Right atrium auricular region (tissue), 2 donors: ENCODE measurements around the gene DDX24. TPM values are rescaled to one million over a fixed set of nuclear protein-coding genes. Genes with fewer than 3 reads are reported as not detected.

ENCODE experiments used
- DNase-seq: peaks from one replicate; pipeline ENCODE4 v3.0.0-alpha.2; 2019; ENCODE audit warnings: low spot score
- H3K27ac ChIP-seq, 2 donors: fragments of 200-600 bp; sonication (generic); 1 replicate in 1 of 2; 2 replicates in 1 of 2; pipeline ENCODE4 v1.5.1; 2016 to 2019
- H3K27me3 ChIP-seq, 2 donors: fragments of 200-600 bp; sonication (generic); one replicate each; pipeline versions ENCODE4 v1.5.1 to v1.6.0; 2017 to 2019
- H3K36me3 ChIP-seq: fragments of 200-600 bp; sonication (generic); one replicate; pipeline ENCODE4 v1.5.1; 2016
- H3K4me1 ChIP-seq, 2 donors: fragments of 200-600 bp; sonication (generic); one replicate each; pipeline versions ENCODE4 v1.5.1 to v1.6.0; 2017 to 2019
- H3K4me3 ChIP-seq, 2 donors: fragments of 200-600 bp; sonication (generic); 1 replicate in 1 of 2; 2 replicates in 1 of 2; pipeline ENCODE4 v1.5.1; 2017 to 2019; ENCODE audit warnings: mild to moderate bottlenecking in 1 of 2, moderate library complexity in 1 of 2
- H3K9me3 ChIP-seq, 2 donors: fragments of 200-600 bp; sonication (generic); one replicate each; pipeline ENCODE4 v1.5.1; 2019
- total RNA-seq, 2 donors: library from RNA; depleted of rRNA; stranded (reverse); fragments of >200 nt; gene quantifications; one replicate each; pipeline ENCODE4 v1.1.0, GENCODE V29; 2016
- TF ChIP-seq, protein P1 (sequence below), 2 donors: fragments of 200-600 bp; sonication (generic); IDR thresholded peaks; one replicate each; pipeline ENCODE4 v1.5.1; 2019; ENCODE audit warnings: antibody characterized with exemption in 2 of 2

Gene DDX24
- total RNA-seq, 2 donors from 2014 or later: 166 to 178 TPM

GRCh38 chr14:94038510-94038909 lies 42.5 kb downstream of the DDX24 start:
- H3K27me3 ChIP-seq: no peaks in the 10 kb centered on the region
- H3K4me1 ChIP-seq: peaks cover 0 to 36% of the 10 kb centered on the region in 2 donors
- no peak for DNase-seq
- H3K36me3 ChIP-seq: no peaks in the 10 kb centered on the region
- H3K27ac ChIP-seq: no peak overlapping the region
- TF ChIP-seq, protein P1, sequence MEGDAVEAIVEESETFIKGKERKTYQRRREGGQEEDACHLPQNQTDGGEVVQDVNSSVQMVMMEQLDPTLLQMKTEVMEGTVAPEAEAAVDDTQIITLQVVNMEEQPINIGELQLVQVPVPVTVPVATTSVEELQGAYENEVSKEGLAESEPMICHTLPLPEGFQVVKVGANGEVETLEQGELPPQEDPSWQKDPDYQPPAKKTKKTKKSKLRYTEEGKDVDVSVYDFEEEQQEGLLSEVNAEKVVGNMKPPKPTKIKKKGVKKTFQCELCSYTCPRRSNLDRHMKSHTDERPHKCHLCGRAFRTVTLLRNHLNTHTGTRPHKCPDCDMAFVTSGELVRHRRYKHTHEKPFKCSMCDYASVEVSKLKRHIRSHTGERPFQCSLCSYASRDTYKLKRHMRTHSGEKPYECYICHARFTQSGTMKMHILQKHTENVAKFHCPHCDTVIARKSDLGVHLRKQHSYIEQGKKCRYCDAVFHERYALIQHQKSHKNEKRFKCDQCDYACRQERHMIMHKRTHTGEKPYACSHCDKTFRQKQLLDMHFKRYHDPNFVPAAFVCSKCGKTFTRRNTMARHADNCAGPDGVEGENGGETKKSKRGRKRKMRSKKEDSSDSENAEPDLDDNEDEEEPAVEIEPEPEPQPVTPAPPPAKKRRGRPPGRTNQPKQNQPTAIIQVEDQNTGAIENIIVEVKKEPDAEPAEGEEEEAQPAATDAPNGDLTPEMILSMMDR (IDR thresholded peaks at IDR 0.05): no peak
- no peaks in the 10 kb centered on the region for H3K9me3 ChIP-seq
- no peak overlapping the region for H3K4me3 ChIP-seq

GRCh38 chr14:94037954-94038353 lies 43.0 kb downstream of the DDX24 start:
- Histone ChIP-seq H3K4me3 (no peak overlapping the region), H3K27me3 (no peaks in the 10 kb centered on the region)
- TF ChIP-seq, protein P1 (IDR thresholded peaks at IDR 0.05): no peak

GRCh38 chr14:94036313-94037167 lies 44.5 kb downstream of the DDX24 start:
- H3K27ac ChIP-seq: no peak overlapping the region

More at GRCh38 chr14:94037954-94038353, 43.0 kb downstream of the DDX24 start:
- no peaks in the 10 kb centered on the region for H3K36me3 ChIP-seq
- no peak for DNase-seq
- peaks cover 0 to 31% of the 10 kb centered on the region in 2 donors for H3K4me1 ChIP-seq
- no peaks in the 10 kb centered on the region for H3K9me3 ChIP-seq
- no peak overlapping the region for H3K27ac ChIP-seq

DNA sequence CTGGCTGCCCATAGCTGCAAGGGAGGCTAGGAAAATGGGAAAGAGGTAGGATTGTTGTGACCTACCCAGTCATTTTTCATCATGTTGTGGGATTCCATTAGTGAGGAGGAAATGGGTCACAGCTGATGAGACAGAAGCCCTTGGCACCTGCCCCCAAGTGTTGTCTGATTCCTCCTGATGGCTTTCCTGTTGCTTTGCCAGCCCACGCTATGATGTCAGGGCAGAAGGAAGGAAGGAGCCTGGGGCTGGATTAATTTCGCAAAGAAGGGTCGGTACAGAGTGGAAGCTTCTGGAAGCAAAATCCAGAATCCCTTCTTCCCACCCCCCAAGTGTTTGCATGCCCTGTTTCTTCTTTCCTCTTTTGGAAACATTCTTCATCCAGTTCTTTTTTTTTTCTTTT lies 46.1 kb downstream of the DDX24 start:
- Histone ChIP-seq H3K4me1 (peaks cover 0 to 14% of the 10 kb centered on the region in 2 donors), H3K4me3 (no peak overlapping the region), H3K9me3 (no peaks in the 10 kb centered on the region), H3K27ac (no peak overlapping the region), H3K27me3 (no peaks in the 10 kb centered on the region), H3K36me3 (no peaks in the 10 kb centered on the region)
- DNase-seq: no peak
- TF ChIP-seq, protein P1 (IDR thresholded peaks at IDR 0.05): no peak

More at GRCh38 chr14:94036313-94037167, 44.5 kb downstream of the DDX24 start:
- Histone ChIP-seq H3K4me1 (peaks cover 0 to 17% of the 10 kb centered on the region in 2 donors), H3K9me3 (no peaks in the 10 kb centered on the region), H3K36me3 (no peaks in the 10 kb centered on the region), H3K4me3 (no peak overlapping the region), H3K27me3 (no peaks in the 10 kb centered on the region)
- TF ChIP-seq, protein P1 (IDR thresholded peaks at IDR 0.05): peak; percentile 69 to 88
- DNase-seq: peak; percentile 81

DNA sequence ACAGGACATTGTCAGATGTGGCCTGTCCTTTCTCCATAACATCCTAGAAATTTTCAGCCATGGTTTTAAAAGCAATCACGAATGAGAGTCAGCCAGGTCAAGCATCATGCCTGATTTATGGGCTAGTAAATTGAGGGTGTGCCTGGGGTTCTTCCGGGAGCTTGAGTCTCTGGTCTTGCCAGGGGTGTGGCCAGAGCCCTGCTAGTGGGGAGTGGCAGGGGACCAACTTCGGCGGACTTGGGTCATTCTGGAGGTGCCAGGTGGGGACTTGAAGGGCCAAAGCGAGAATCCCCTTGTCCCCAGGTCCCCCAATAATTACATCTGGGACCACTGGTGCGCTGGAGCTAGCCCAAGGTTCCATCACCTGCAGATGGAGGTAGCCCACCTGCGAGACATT lies 49.1 kb downstream of the DDX24 start:
- H3K36me3 ChIP-seq: no peaks in the 10 kb centered on the region
- H3K4me3 ChIP-seq: no peak overlapping the region
- H3K9me3 ChIP-seq: no peaks in the 10 kb centered on the region
- no peak for DNase-seq
- no peaks in the 10 kb centered on the region for H3K27me3 ChIP-seq
- peaks cover 0 to 15% of the 10 kb centered on the region in 2 donors for H3K4me1 ChIP-seq
- TF ChIP-seq, protein P1 (IDR thresholded peaks at IDR 0.05): no peak
- no peak overlapping the region for H3K27ac ChIP-seq
